Measurements from ENCODE around the gene ITLN1. TPM values are rescaled to one million over a fixed set of nuclear protein-coding genes. Genes with fewer than 3 reads are reported as not detected.
"Not testable (repeated sequence)": the region's sequence is repeated elsewhere in the genome, so short reads cannot be mapped to it uniquely, and the experiment has no call there.

Gene ITLN1
- total RNA-seq, 2 donors from 2014 or later = 5.9 to 8.6 TPM

DNA sequence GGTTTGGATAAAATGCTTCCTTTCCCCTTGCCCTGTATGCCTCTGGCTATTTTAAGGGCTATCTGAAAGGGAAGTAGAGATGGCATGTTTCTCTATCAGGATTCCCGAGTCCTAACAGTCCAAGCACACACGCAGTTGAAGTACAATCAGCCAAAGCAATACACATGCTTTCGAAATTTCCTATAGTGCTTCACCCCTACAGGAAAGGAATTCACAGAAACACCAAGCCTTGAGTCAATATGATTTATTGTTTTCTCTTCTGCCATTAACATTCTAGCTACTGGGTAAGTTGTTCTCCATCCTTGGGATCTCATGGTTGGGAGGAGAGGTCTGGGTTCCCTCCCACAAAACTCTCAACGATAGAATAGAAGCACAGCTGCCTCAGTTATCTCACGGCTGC, 8.7 kb downstream of the ITLN1 start:
- H3K27me3 ChIP-seq = no peaks in the 10 kb centered on the region
- intact Hi-C loops (cut with DNase I) = no loop called here
- no peak overlapping the region for H3K4me3 ChIP-seq
- no peak overlapping the region for H3K27ac ChIP-seq
- TF ChIP-seq POLR2A (IDR thresholded peaks at IDR 0.05) (no peak), CTCF (IDR thresholded peaks at IDR 0.05) (no peak)
- DNase-seq (no peak), ATAC-seq (no peak)
- H3K36me3 ChIP-seq (replicated peaks in 1 of 2; ENCODE audit: insufficient read depth in 1 of 2, low read depth in 2 of 2) = no peaks in the 10 kb centered on the region
- peaks cover 6% of the 10 kb centered on the region for H3K4me1 ChIP-seq
- WGBS, 2 donors = 75 to 78% methylated on average over 5 of the region's 5 CpGs
- no peaks in the 10 kb centered on the region for H3K9me3 ChIP-seq

- H3K27me3 ChIP-seq; H3K4me1 ChIP-seq; H3K4me3 ChIP-seq; H3K27ac ChIP-seq; DNase-seq; intact Hi-C loops (cut with DNase I); H3K9me3 ChIP-seq; ATAC-seq; H3K36me3 ChIP-seq (replicated peaks in 1 of 2; ENCODE audit: insufficient read depth in 1 of 2, low read depth in 2 of 2): not testable (repeated sequence)
- 72 to 75% methylated on average over 4 of the region's 4 CpGs for WGBS, 2 donors
These were observed 9.4 kb downstream of the ITLN1 start for GRCh38 chr1:160875591-160875990.

- no peaks in the 10 kb centered on the region for H3K27me3 ChIP-seq
- H3K36me3 ChIP-seq (replicated peaks in 1 of 2; ENCODE audit: insufficient read depth in 1 of 2, low read depth in 2 of 2) = no peaks in the 10 kb centered on the region
- no peak for DNase-seq
- H3K9me3 ChIP-seq = no peaks in the 10 kb centered on the region
- H3K4me1 ChIP-seq = peaks cover 6% of the 10 kb centered on the region
- TF ChIP-seq POLR2A (IDR thresholded peaks at IDR 0.05) (no peak), CTCF (IDR thresholded peaks at IDR 0.05) (no peak)
- no peak for ATAC-seq
- H3K4me3 ChIP-seq = no peak overlapping the region
- intact Hi-C loops (cut with DNase I) = no loop called here
- H3K27ac ChIP-seq = no peak overlapping the region
- 29 to 38% methylated on average over 3 of the region's 3 CpGs for WGBS, 2 donors
These were observed 10.0 kb downstream of the ITLN1 start for GRCh38 chr1:160874935-160875334.

DNA sequence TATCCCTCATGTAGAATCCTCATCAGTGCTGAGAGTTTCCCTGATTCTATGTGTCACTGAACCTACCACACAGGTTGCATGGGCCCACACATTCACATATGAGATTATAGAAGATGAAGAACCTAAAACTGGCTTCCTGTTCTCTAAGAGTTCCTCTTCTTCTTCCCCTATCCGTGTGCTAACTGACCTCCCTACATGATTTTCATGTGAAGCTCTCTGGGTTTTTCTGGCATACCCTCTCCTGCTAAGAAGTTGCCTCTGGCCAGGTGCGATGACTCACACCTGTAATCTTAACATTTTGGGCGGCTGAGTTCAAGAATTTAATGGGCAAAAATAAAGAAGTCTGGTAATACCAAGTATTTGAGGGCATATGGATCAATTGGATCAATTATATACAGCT, 16.8 kb downstream of the ITLN1 start:
- H3K9me3 ChIP-seq = no peaks in the 10 kb centered on the region
- 74 to 76% methylated on average over 3 of the region's 3 CpGs for WGBS, 2 donors
- peaks cover 0 to 3% of the 10 kb centered on the region in 2 donors for H3K27me3 ChIP-seq
- no peak overlapping the region for H3K4me3 ChIP-seq
- no peak for ATAC-seq
- no peak for DNase-seq
- H3K36me3 ChIP-seq (replicated peaks in 1 of 2; ENCODE audit: insufficient read depth in 1 of 2, low read depth in 2 of 2) = no peaks in the 10 kb centered on the region
- H3K4me1 ChIP-seq = no peaks in the 10 kb centered on the region
- no peak overlapping the region for H3K27ac ChIP-seq
- intact Hi-C loops (cut with DNase I) = no loop called here
- TF ChIP-seq POLR2A (IDR thresholded peaks at IDR 0.05) (no peak), CTCF (IDR thresholded peaks at IDR 0.05) (no peak)

- H3K27ac ChIP-seq; H3K36me3 ChIP-seq (replicated peaks in 1 of 2; ENCODE audit: insufficient read depth in 1 of 2, low read depth in 2 of 2); intact Hi-C loops (cut with DNase I); H3K4me3 ChIP-seq; H3K27me3 ChIP-seq; ATAC-seq; H3K9me3 ChIP-seq; DNase-seq; H3K4me1 ChIP-seq: not testable (repeated sequence)
- WGBS, 2 donors = 61 to 70% methylated on average over 4 of the region's 4 CpGs
These were observed 17.3 kb downstream of the ITLN1 start for GRCh38 chr1:160867651-160868050.

GRCh38 chr1:160866695-160867260, 18.2 kb downstream of the ITLN1 start:
- no peak for DNase-seq
- H3K27ac ChIP-seq = no peak overlapping the region
- H3K27me3 ChIP-seq = peaks cover 0 to 3% of the 10 kb centered on the region in 2 donors
- H3K36me3 ChIP-seq (replicated peaks in 1 of 2; ENCODE audit: insufficient read depth in 1 of 2, low read depth in 2 of 2) = no peaks in the 10 kb centered on the region
- no peaks in the 10 kb centered on the region for H3K4me1 ChIP-seq
- ATAC-seq = no peak
- no peaks in the 10 kb centered on the region for H3K9me3 ChIP-seq
- WGBS, 2 donors = 75 to 83% methylated on average over 6 of the region's 6 CpGs
- no peak overlapping the region for H3K4me3 ChIP-seq
- intact Hi-C loops (cut with DNase I) = no loop called here
- TF ChIP-seq CTCF (IDR thresholded peaks at IDR 0.05) = no peak
- TF ChIP-seq POLR2A (IDR thresholded peaks at IDR 0.05) = no peak
